Activated CD8-positive, alpha-beta T cell treated with anti-CD3 and anti-CD28 coated beads for 36 hours (primary cell): Measurements from ENCODE around the gene HSPA9. TPM values are rescaled to one million over a fixed set of nuclear protein-coding genes. Genes with fewer than 3 reads are reported as not detected.
A peak's percentile ranks its signal among the peaks of the same experiment; 100 is the strongest.

ENCODE experiments used
- ATAC-seq: fragments of 200-7000 bp; cut with Tn5 transposase; one replicate; pipeline ENCODE4 v1.10.0; 2021; ENCODE audit warnings: mild to moderate bottlenecking, moderate library complexity
- CTCF ChIA-PET: fragments of 350-600 bp; sonication (Branson Sonifier 250); formaldehyde crosslinking; loops from one replicate; lab custom pipeline; 2021; ENCODE audit warnings: antibody characterized with exemption; lab: Charles Lee
- POLR2A ChIA-PET: fragments of 350-600 bp; sonication (Branson Sonifier 250); formaldehyde crosslinking; loops from one replicate; lab custom pipeline; 2021; ENCODE audit warnings: antibody characterized with exemption; lab: Charles Lee
- DNase-seq: peaks from one replicate; pipeline ENCODE4 v3.0.0-alpha.2; 2020
- H3K27ac Mint-ChIP-seq: one replicate; pipeline ENCODE4 v1.8.0; 2021; ENCODE audit warnings: mild to moderate bottlenecking, mixed read lengths
- H3K27me3 Mint-ChIP-seq: one replicate; pipeline ENCODE4 v1.8.0; 2021; ENCODE audit warnings: mixed read lengths
- H3K36me3 Mint-ChIP-seq: one replicate; pipeline ENCODE4 v1.8.0; 2021; ENCODE audit warnings: low read depth, mixed read lengths
- H3K4me1 Mint-ChIP-seq: one replicate; pipeline ENCODE4 v1.8.0; 2021; ENCODE audit warnings: low read depth, mixed read lengths
- H3K4me3 Mint-ChIP-seq: one replicate; pipeline ENCODE4 v1.8.0; 2021; ENCODE audit warnings: mild to moderate bottlenecking, moderate library complexity, mixed read lengths
- H3K9me3 Mint-ChIP-seq: one replicate; pipeline ENCODE4 v1.8.0; 2021; ENCODE audit warnings: mixed read lengths
- CTCF ChIP-seq: fragments of 200-600 bp; IDR thresholded peaks from one replicate; pipeline ENCODE4 v1.8.0; 2022; ENCODE audit warnings: antibody characterized with exemption, mild to moderate bottlenecking
- intact Hi-C: fragments of 100-400 bp; cut with micrococcal nuclease; formaldehyde crosslinking; loops from one replicate; pipeline ENCODE4 v1.10.0; 2022
- total RNA-seq, 2 experiments: library from RNA; stranded (reverse); gene quantifications; one replicate each; pipeline ENCODE4 v1.2.3, GENCODE V29; 2021

HSPA9 gene
- total RNA-seq, 2 experiments from 2014 or later: 426 to 442 TPM

GRCh38 chr5:138616508-138616907 is 41.3 kb upstream of the HSPA9 start:
- intact Hi-C loops: no loop called here
- ATAC-seq (no peak), DNase-seq (no peak)
- Mint-ChIP-seq H3K27me3 (peaks cover 34% of the 10 kb centered on the region), H3K9me3 (no peaks in the 10 kb centered on the region), H3K36me3 (no peaks in the 10 kb centered on the region), H3K4me3 (no peak overlapping the region), H3K4me1 (peaks cover 3% of the 10 kb centered on the region), H3K27ac (no peak overlapping the region)
- TF ChIP-seq CTCF: no peak
- POLR2A ChIA-PET: no interaction called here
- CTCF ChIA-PET: interaction anchor here (1.1 kb wide), 1 partner anchor 12 kb away, joined by 3 read pairs; no protein-coding TSS in a partner anchor

- POLR2A ChIA-PET: no interaction called here
- no peak for ATAC-seq
Measured at GRCh38 chr5:138615461-138615860, 40.3 kb upstream of the HSPA9 start.

GRCh38 chr5:138611678-138612218 is 36.5 kb upstream of the HSPA9 start:
- DNase-seq: no peak
- H3K4me1 Mint-ChIP-seq: peaks cover 13% of the 10 kb centered on the region
- H3K27me3 Mint-ChIP-seq: peaks cover 46% of the 10 kb centered on the region
- no peak overlapping the region for H3K4me3 Mint-ChIP-seq
- TF ChIP-seq CTCF: no peak
- POLR2A ChIA-PET: no interaction called here
- intact Hi-C loops: no loop called here
- CTCF ChIA-PET: no interaction called here
- H3K27ac Mint-ChIP-seq: no peak overlapping the region
- ATAC-seq: peak; percentile 24
- no peaks in the 10 kb centered on the region for H3K36me3 Mint-ChIP-seq
- H3K9me3 Mint-ChIP-seq: no peaks in the 10 kb centered on the region

More at GRCh38 chr5:138615461-138615860, 40.3 kb upstream of the HSPA9 start:
- Mint-ChIP-seq H3K36me3 (no peaks in the 10 kb centered on the region), H3K4me1 (peaks cover 13% of the 10 kb centered on the region), H3K4me3 (no peak overlapping the region), H3K9me3 (no peaks in the 10 kb centered on the region), H3K27me3 (peaks cover 34% of the 10 kb centered on the region), H3K27ac (no peak overlapping the region)
- CTCF ChIA-PET: interaction anchor here (0.7 to 1.4 kb wide), 4 partner anchors 14 to 175 kb away, joined by 3 to 4 read pairs (median 4); no protein-coding TSS in a partner anchor
- TF ChIP-seq CTCF: no peak
- intact Hi-C loops: no loop called here
- DNase-seq: no peak

GRCh38 chr5:138610918-138611677 is 35.9 kb upstream of the HSPA9 start:
- TF ChIP-seq CTCF: no peak
- ChIA-PET POLR2A (no interaction called here), CTCF (interaction anchor here (1.0 to 1.2 kb wide), 2 partner anchors 10 to 32 kb away, joined by 3 to 4 read pairs; no protein-coding TSS in a partner anchor)
- Mint-ChIP-seq H3K27ac (no peak overlapping the region), H3K9me3 (no peaks in the 10 kb centered on the region), H3K27me3 (peaks cover 48% of the 10 kb centered on the region), H3K4me1 (peaks cover 13% of the 10 kb centered on the region), H3K36me3 (no peaks in the 10 kb centered on the region), H3K4me3 (no peak overlapping the region)
- ATAC-seq (peak; percentile 56), DNase-seq (peak; percentile 30)
- intact Hi-C loops: no loop called here

- intact Hi-C loops: no loop called here
- no peaks in the 10 kb centered on the region for H3K9me3 Mint-ChIP-seq
- DNase-seq (no peak), ATAC-seq (no peak)
- ChIA-PET CTCF (interaction anchor here (1.0 to 1.2 kb wide), 2 partner anchors 10 to 31 kb away, joined by 3 to 4 read pairs; no protein-coding TSS in a partner anchor), POLR2A (no interaction called here)
- no peak overlapping the region for H3K4me3 Mint-ChIP-seq
- peaks cover 13% of the 10 kb centered on the region for H3K4me1 Mint-ChIP-seq
- no peak for TF ChIP-seq CTCF
- H3K27ac Mint-ChIP-seq: no peak overlapping the region
- H3K36me3 Mint-ChIP-seq: no peaks in the 10 kb centered on the region
- peaks cover 52% of the 10 kb centered on the region for H3K27me3 Mint-ChIP-seq
Measured at GRCh38 chr5:138610415-138610917, 35.3 kb upstream of the HSPA9 start.
